H9 (cell line): ENCODE measurements around the gene TMEM169. TPM values are rescaled to one million over a fixed set of nuclear protein-coding genes. Genes with fewer than 3 reads are reported as not detected.

ENCODE experiments used
- DNase-seq: peaks from one replicate; pipeline ENCODE4 v3.0.0-alpha.2; 2017
- H2AFZ ChIP-seq: one replicate; pipeline ENCODE4 v1.6.1; 2013; ENCODE audit warnings: mild to moderate bottlenecking, low read length, control low read depth, moderate library complexity
- H2AK5ac ChIP-seq: 2 replicates; pipeline ENCODE4 v1.6.1; 2013; ENCODE audit warnings: low read length, control low read depth, mixed read lengths; ENCODE audit not compliant: insufficient read length
- H2BK120ac ChIP-seq: one replicate; pipeline ENCODE4 v1.6.1; 2013; ENCODE audit warnings: low read depth, mild to moderate bottlenecking, low read length, control low read depth, inconsistent platforms; ENCODE audit not compliant: poor library complexity, severe bottlenecking
- H2BK12ac ChIP-seq: 2 replicates; pipeline ENCODE4 v1.6.1; 2013; ENCODE audit warnings: low read length, control low read depth, mixed read lengths, low read depth; ENCODE audit not compliant: insufficient read length
- H2BK15ac ChIP-seq: 2 replicates; pipeline ENCODE4 v1.6.1; 2013; ENCODE audit warnings: low read depth, low read length, control low read depth
- H2BK20ac ChIP-seq: one replicate; pipeline ENCODE4 v1.6.1; 2013; ENCODE audit warnings: low read depth, mild to moderate bottlenecking, low read length, control low read depth, inconsistent platforms; ENCODE audit not compliant: poor library complexity, severe bottlenecking
- H2BK5ac ChIP-seq: 2 replicates; pipeline ENCODE4 v1.6.1; 2013; ENCODE audit warnings: low read length, control low read depth, mixed read lengths; ENCODE audit not compliant: insufficient read length
- H3K14ac ChIP-seq: 2 replicates; pipeline ENCODE4 v1.6.1; 2013; ENCODE audit warnings: low read length, control low read depth; ENCODE audit not compliant: insufficient read depth
- H3K18ac ChIP-seq: 2 replicates; pipeline ENCODE4 v1.6.1; 2013; ENCODE audit warnings: low read depth, mild to moderate bottlenecking, mixed read lengths, low read length, control low read depth; ENCODE audit not compliant: insufficient read length
- H3K23ac ChIP-seq: 2 replicates; pipeline ENCODE4 v1.6.1; 2013; ENCODE audit warnings: low read length, control low read depth, mixed read lengths, low read depth; ENCODE audit not compliant: insufficient read length
- H3K23me2 ChIP-seq: 2 replicates; pipeline ENCODE4 v1.6.1; 2013; ENCODE audit warnings: low read depth, mild to moderate bottlenecking, mixed read lengths, low read length, control low read depth; ENCODE audit not compliant: insufficient read length, poor library complexity, severe bottlenecking
- H3K27ac ChIP-seq: 2 replicates; pipeline ENCODE4 v1.5.1; 2013; ENCODE audit warnings: low read length, control low read depth, mixed read lengths, low read depth; ENCODE audit not compliant: insufficient read length
- H3K27me3 ChIP-seq: 2 replicates; pipeline ENCODE4 v1.6.1; 2013; ENCODE audit warnings: low read length, control low read depth, inconsistent platforms; ENCODE audit not compliant: insufficient read depth
- H3K4ac ChIP-seq: 2 replicates; pipeline ENCODE4 v1.6.1; 2013; ENCODE audit warnings: low read depth, mild to moderate bottlenecking, control low read depth, inconsistent platforms, low read length, moderate library complexity
- H3K4me1 ChIP-seq: 2 replicates; pipeline ENCODE4 v1.6.1; 2013; ENCODE audit warnings: low read length, control low read depth, inconsistent platforms; ENCODE audit not compliant: insufficient read depth
- H3K4me2 ChIP-seq: 2 replicates; pipeline ENCODE4 v1.6.1; 2013; ENCODE audit warnings: low read length, control low read depth, mixed read lengths; ENCODE audit not compliant: insufficient read length, insufficient read depth
- H3K56ac ChIP-seq: 2 replicates; pipeline ENCODE4 v1.6.1; 2013; ENCODE audit warnings: low read depth, mild to moderate bottlenecking, mixed read lengths, low read length, control low read depth; ENCODE audit not compliant: insufficient read length
- H3K79me1 ChIP-seq: 2 replicates; pipeline ENCODE4 v1.6.1; 2013; ENCODE audit warnings: low read depth, mild to moderate bottlenecking, moderate library complexity, low read length, control low read depth, inconsistent platforms; ENCODE audit not compliant: insufficient read depth, poor library complexity, severe bottlenecking
- H3K79me2 ChIP-seq: 2 replicates; pipeline ENCODE4 v1.6.1; 2013; ENCODE audit warnings: low read length, control low read depth, inconsistent platforms; ENCODE audit not compliant: insufficient read depth
- H3K9ac ChIP-seq: 2 replicates; pipeline ENCODE4 v1.6.1; 2013; ENCODE audit warnings: low read length, control low read depth, mixed read lengths; ENCODE audit not compliant: insufficient read length; ENCODE audit errors: extremely low read depth
- H3K9me3 ChIP-seq: one replicate; pipeline ENCODE4 v1.6.1; 2013; ENCODE audit warnings: low read depth, low read length, inconsistent platforms; ENCODE audit not compliant: control insufficient read depth
- H3T11ph ChIP-seq: one replicate; pipeline ENCODE4 v1.6.1; 2013; ENCODE audit warnings: mild to moderate bottlenecking, low read length, control low read depth, inconsistent platforms
- H4K20me1 ChIP-seq: one replicate; pipeline ENCODE4 v1.6.1; 2013; ENCODE audit not compliant: control insufficient read depth, insufficient read length, insufficient read depth
- H4K5ac ChIP-seq: 2 replicates; pipeline ENCODE4 v1.6.1; 2013; ENCODE audit warnings: low read depth, mild to moderate bottlenecking, mixed read lengths, low read length, control low read depth; ENCODE audit not compliant: insufficient read length
- H4K8ac ChIP-seq: replicated peaks from 2 replicates; pipeline ENCODE4 v1.6.1; 2013; ENCODE audit warnings: low read length, control low read depth, mixed read lengths, low read depth; ENCODE audit not compliant: insufficient read length
- H4K91ac ChIP-seq: 2 replicates; pipeline ENCODE4 v1.6.1; 2013; ENCODE audit warnings: low read depth, mild to moderate bottlenecking, moderate library complexity, mixed read lengths, low read length, control low read depth; ENCODE audit not compliant: insufficient read length
- H3K27ac Mint-ChIP-seq, 3 experiments: 2 replicates in 2 of 3; 3 replicates in 1 of 3; pipeline ENCODE4 v1.8.0; 2020 to 2021; ENCODE audit warnings: mixed read lengths in 3 of 3, mild to moderate bottlenecking in 1 of 3, moderate library complexity in 1 of 3
- H3K27me3 Mint-ChIP-seq: 2 replicates; pipeline ENCODE4 v1.8.0; 2021; ENCODE audit warnings: low read depth, mild to moderate bottlenecking, moderate library complexity, mixed read lengths
- H3K36me3 Mint-ChIP-seq, 3 experiments: 2 replicates in 2 of 3; 3 replicates in 1 of 3; pipeline ENCODE4 v1.8.0; 2020 to 2021; ENCODE audit warnings: low read depth in 3 of 3, mixed read lengths in 3 of 3; ENCODE audit not compliant: insufficient read depth in 1 of 3
- H3K4me1 Mint-ChIP-seq, 2 experiments: 2 replicates each; pipeline ENCODE4 v1.8.0; 2020; ENCODE audit warnings: mixed read lengths in 2 of 2
- H3K4me3 Mint-ChIP-seq, 2 experiments: 2 replicates in 1 of 2; 3 replicates in 1 of 2; pipeline ENCODE4 v1.8.0; 2020 to 2021; ENCODE audit warnings: mild to moderate bottlenecking in 2 of 2, mixed read lengths in 2 of 2, moderate library complexity in 1 of 2
- H3K9me3 Mint-ChIP-seq, 2 experiments: 2 replicates in 1 of 2; 3 replicates in 1 of 2; pipeline ENCODE4 v1.8.0; 2020; ENCODE audit warnings: mild to moderate bottlenecking in 2 of 2, mixed read lengths in 2 of 2, moderate library complexity in 1 of 2
- WGBS: extraction: QIAGEN DNeasy Blood & Tissue Kit; methylation state at CpG from one replicate; pipeline ENCODE4 v1.1.7; 2013; ENCODE audit warnings: missing lambda C conversion rate, low lambda C conversion rate, mixed read lengths; ENCODE audit not compliant: insufficient read length; ENCODE audit errors: extremely low coverage; 5-methylcytosine and 5-hydroxymethylcytosine counted together
- total RNA-seq: library from RNA; stranded (reverse); gene quantifications from 2 replicates; pipeline ENCODE4 v1.2.1, GENCODE V29; 2021
- TF ChIP-seq, protein P1 (sequence below): fragments of 200-600 bp; sonication (generic); conservative IDR thresholded peaks from 3 replicates; pipeline ENCODE4 v1.8.0; 2021; ENCODE audit warnings: antibody characterized with exemption, mild to moderate bottlenecking

TMEM169 gene
- total RNA-seq, 1 experiment from 2014 or later: 1.0 TPM

DNA sequence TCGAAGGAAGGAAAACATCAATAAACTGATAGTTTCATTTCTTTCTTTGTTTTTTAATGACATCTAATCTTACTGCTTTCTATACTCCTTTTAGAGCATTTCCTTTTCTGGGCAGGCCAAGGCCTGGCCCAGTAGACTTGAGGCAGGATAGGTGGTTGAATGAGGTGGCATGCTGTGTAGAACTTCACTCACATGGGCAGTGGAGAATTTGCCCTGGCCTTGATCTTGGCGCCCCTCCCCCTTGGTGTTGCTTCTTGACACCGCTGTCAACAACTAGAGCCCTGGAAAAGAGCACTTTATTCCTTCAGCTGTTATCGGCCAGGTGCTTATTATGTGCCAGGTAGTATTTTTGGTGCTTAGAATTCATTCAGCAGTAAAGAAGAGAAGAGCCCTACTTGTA lies 64.9 kb downstream of the TMEM169 start:
- no peak overlapping the region for H4K8ac ChIP-seq
- H3K18ac ChIP-seq: no peak overlapping the region
- no peak overlapping the region for H2BK120ac ChIP-seq
- H4K20me1 ChIP-seq: no peaks in the 10 kb centered on the region
- H3K27me3 ChIP-seq: no peaks in the 10 kb centered on the region
- no peaks in the 10 kb centered on the region for H3K4me1 ChIP-seq
- no peak overlapping the region for H4K5ac ChIP-seq
- H2AFZ ChIP-seq: no peak overlapping the region
- no peak overlapping the region for H3K27ac ChIP-seq
- no peak overlapping the region for H3K23ac ChIP-seq
- TF ChIP-seq, protein P1, sequence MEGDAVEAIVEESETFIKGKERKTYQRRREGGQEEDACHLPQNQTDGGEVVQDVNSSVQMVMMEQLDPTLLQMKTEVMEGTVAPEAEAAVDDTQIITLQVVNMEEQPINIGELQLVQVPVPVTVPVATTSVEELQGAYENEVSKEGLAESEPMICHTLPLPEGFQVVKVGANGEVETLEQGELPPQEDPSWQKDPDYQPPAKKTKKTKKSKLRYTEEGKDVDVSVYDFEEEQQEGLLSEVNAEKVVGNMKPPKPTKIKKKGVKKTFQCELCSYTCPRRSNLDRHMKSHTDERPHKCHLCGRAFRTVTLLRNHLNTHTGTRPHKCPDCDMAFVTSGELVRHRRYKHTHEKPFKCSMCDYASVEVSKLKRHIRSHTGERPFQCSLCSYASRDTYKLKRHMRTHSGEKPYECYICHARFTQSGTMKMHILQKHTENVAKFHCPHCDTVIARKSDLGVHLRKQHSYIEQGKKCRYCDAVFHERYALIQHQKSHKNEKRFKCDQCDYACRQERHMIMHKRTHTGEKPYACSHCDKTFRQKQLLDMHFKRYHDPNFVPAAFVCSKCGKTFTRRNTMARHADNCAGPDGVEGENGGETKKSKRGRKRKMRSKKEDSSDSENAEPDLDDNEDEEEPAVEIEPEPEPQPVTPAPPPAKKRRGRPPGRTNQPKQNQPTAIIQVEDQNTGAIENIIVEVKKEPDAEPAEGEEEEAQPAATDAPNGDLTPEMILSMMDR: no peak
- no peak overlapping the region for H4K91ac ChIP-seq
- H3K4me2 ChIP-seq: no peak overlapping the region
- Mint-ChIP-seq H3K4me1 (peaks cover 18 to 26% of the 10 kb centered on the region in 2 experiments), H3K27me3 (no peaks in the 10 kb centered on the region), H3K4me3 (no peak overlapping the region), H3K9me3 (no peaks in the 10 kb centered on the region), H3K36me3 (peaks cover 38 to 68% (median 64%) of the 10 kb centered on the region in 3 experiments; a peak in 6 of 7 replicates), H3K27ac (peak overlapping the region; percentile 57 to 90 (median 60); a peak in 4 of 7 replicates)
- H3T11ph ChIP-seq: no peak overlapping the region
- no peak overlapping the region for H3K9ac ChIP-seq
- no peak overlapping the region for H2AK5ac ChIP-seq
- H2BK20ac ChIP-seq: no peak overlapping the region
- no peak overlapping the region for H2BK15ac ChIP-seq
- peaks cover 7% of the 10 kb centered on the region for H3K79me1 ChIP-seq
- H3K9me3 ChIP-seq: no peaks in the 10 kb centered on the region
- peaks cover 3% of the 10 kb centered on the region; the same call in 1 of the 2 replicates for H3K79me2 ChIP-seq
- no peaks in the 10 kb centered on the region for H3K23me2 ChIP-seq
- H3K4ac ChIP-seq: no peak overlapping the region
- H2BK5ac ChIP-seq: no peak overlapping the region
- H2BK12ac ChIP-seq: no peak overlapping the region
- no peak overlapping the region for H3K56ac ChIP-seq
- no CpG with 5 or more reads among the region's 4 CpGs for WGBS
- DNase-seq: no peak
- no peak overlapping the region for H3K14ac ChIP-seq
